SK-N-SH (cell line): Measurements from ENCODE around the gene C19orf81. TPM values are rescaled to one million over a fixed set of nuclear protein-coding genes. Genes with fewer than 3 reads are reported as not detected.

ENCODE experiments used
- CTCF ChIA-PET: fragments of 300-600, 350-600 bp; formaldehyde crosslinking; extraction: SDS; loops from one replicate; lab custom pipeline; 2021; lab: Yijun Ruan, JAX
- POLR2A ChIA-PET: fragments of 350-600 bp; sonication (Branson Sonifier 250); formaldehyde crosslinking; extraction: SDS; loops from one replicate; lab custom pipeline; 2020; ENCODE audit warnings: antibody characterized with exemption, inconsistent platforms; lab: Yijun Ruan, JAX
- DNase-seq: peaks from one replicate; pipeline ENCODE4 v3.0.0; 2012
- H2AFZ ChIP-seq: fragments of 200-600 bp; sonication (generic); 2 replicates; pipeline ENCODE4 v1.8.1; 2016; ENCODE audit warnings: antibody characterized with exemption, mild to moderate bottlenecking, low read depth
- H3F3A ChIP-seq: fragments of 200-600 bp; sonication (generic); replicated peaks from 2 replicates; pipeline ENCODE3; 2016; ENCODE audit warnings: antibody characterized with exemption, mild to moderate bottlenecking; ENCODE audit not compliant: insufficient read depth
- H3K27ac ChIP-seq, 2 experiments: fragments of 200-500 bp in 1 of 2; fragments of 200-600 bp in 1 of 2; sonication (Bioruptor generic) in 1 of 2; sonication (generic), shearing (Covaris generic) in 1 of 2; 2 replicates each; pipeline versions ENCODE4 v1.5.1 to v1.6.1; 2014 to 2016; ENCODE audit warnings: low read depth in 2 of 2, inconsistent platforms in 1 of 2, low read length in 1 of 2, mild to moderate bottlenecking in 1 of 2, mixed read lengths in 1 of 2
- H3K27me3 ChIP-seq: fragments of 200-600 bp; sonication (generic), shearing (Covaris generic); 2 replicates; pipeline ENCODE4 v1.6.1; 2016; ENCODE audit warnings: mixed run types; ENCODE audit not compliant: insufficient read depth
- H3K36me3 ChIP-seq, 2 experiments: fragments of 200-500 bp in 1 of 2; fragments of 200-600 bp in 1 of 2; sonication (Bioruptor generic) in 1 of 2; sonication (generic) in 1 of 2; replicated peaks in 1 of 2; 2 replicates each; pipeline versions ENCODE3 to v1.5.1; 2014 to 2016; ENCODE audit warnings: low read length in 1 of 2, mild to moderate bottlenecking in 1 of 2; ENCODE audit not compliant: insufficient read depth in 2 of 2, control insufficient read depth in 1 of 2
- H3K4me1 ChIP-seq, 2 experiments: fragments of 200-500 bp in 1 of 2; fragments of 200-600 bp in 1 of 2; sonication (Bioruptor generic) in 1 of 2; sonication (generic), shearing (Covaris generic) in 1 of 2; 2 replicates each; pipeline versions ENCODE4 v1.5.1 to v1.6.1; 2014 to 2016; ENCODE audit warnings: low read depth in 1 of 2, low read length in 1 of 2, mixed run types in 1 of 2; ENCODE audit not compliant: insufficient read depth in 2 of 2, control insufficient read depth in 1 of 2
- H3K4me2 ChIP-seq: fragments of 200-600 bp; sonication (generic), shearing (Covaris generic); 2 replicates; pipeline ENCODE4 v1.6.1; 2017; ENCODE audit warnings: mixed run types
- H3K4me3 ChIP-seq, 2 experiments: fragments of 200-500 bp in 1 of 2; fragments of 200-600 bp in 1 of 2; sonication (Bioruptor generic) in 1 of 2; sonication (generic), shearing (Covaris generic) in 1 of 2; 2 replicates each; pipeline versions ENCODE4 v1.5.1 to v1.8.1; 2014 to 2016; ENCODE audit warnings: low read depth in 2 of 2, inconsistent platforms in 1 of 2, low read length in 1 of 2, mild to moderate bottlenecking in 1 of 2, mixed read lengths in 1 of 2, moderate library complexity in 1 of 2
- H3K79me2 ChIP-seq: fragments of 200-600 bp; sonication (generic); 2 replicates; pipeline ENCODE4 v1.8.1; 2017; ENCODE audit warnings: mild to moderate bottlenecking; ENCODE audit not compliant: insufficient read depth
- H3K9ac ChIP-seq: fragments of 200-600 bp; sonication (generic); 2 replicates; pipeline ENCODE4 v1.6.1; 2017; ENCODE audit warnings: mixed run types
- H3K9me2 ChIP-seq: fragments of 200-600 bp; sonication (generic); 2 replicates; pipeline ENCODE4 v1.6.1; 2017; ENCODE audit warnings: mixed run types
- H3K9me3 ChIP-seq: fragments of 200-600 bp; sonication (generic); 2 replicates; pipeline ENCODE4 v1.6.1; 2017; ENCODE audit warnings: mixed run types, mild to moderate bottlenecking, moderate library complexity
- H4K20me1 ChIP-seq: fragments of 200-600 bp; sonication (generic); 2 replicates; pipeline ENCODE4 v1.6.1; 2017; ENCODE audit warnings: mild to moderate bottlenecking, mixed run types; ENCODE audit not compliant: insufficient read depth
- EP300 ChIP-seq, 2 experiments: IDR thresholded peaks; 2 replicates each; pipeline versions ENCODE4 v1.4.0 to v1.6.1; 2012; ENCODE audit warnings: borderline replicate concordance in 1 of 2, low read depth in 1 of 2, low read length in 1 of 2
- EZH2phosphoT487 ChIP-seq: fragments of 200-600 bp; sonication (generic); IDR thresholded peaks from 2 replicates; pipeline ENCODE4 v1.6.1; 2017; ENCODE audit warnings: low read depth, mixed run types, mild to moderate bottlenecking, antibody characterized with exemption, moderate library complexity, borderline replicate concordance
- FOXJ3 ChIP-seq: sonication (generic); formaldehyde crosslinking; IDR thresholded peaks from 2 replicates; pipeline ENCODE4 v1.5.1; 2020; ENCODE audit warnings: mild to moderate bottlenecking, missing genetic modification reagents
- GATA2 ChIP-seq: sonication (generic); formaldehyde crosslinking; IDR thresholded peaks from 2 replicates; pipeline ENCODE4 v1.5.0; 2020; ENCODE audit warnings: mild to moderate bottlenecking, missing genetic modification reagents
- JUND ChIP-seq: IDR thresholded peaks from 2 replicates; pipeline ENCODE4 v1.4.0; 2012
- MXI1 ChIP-seq: IDR thresholded peaks from 2 replicates; pipeline ENCODE4 v1.6.1; 2012; ENCODE audit warnings: mild to moderate bottlenecking, low read depth, low read length, improper control_type of control experiment
- TEAD4 ChIP-seq: IDR thresholded peaks from 2 replicates; pipeline ENCODE4 v1.4.0; 2012; ENCODE audit warnings: mild to moderate bottlenecking, borderline replicate concordance; ENCODE audit not compliant: insufficient read depth
- WGBS: methylation state at CpG from one replicate; pipeline ENCODE4 v1.1.6; 2017; ENCODE audit warnings: low lambda C conversion rate; 5-methylcytosine and 5-hydroxymethylcytosine counted together
- polyA plus RNA-seq, 3 experiments: library from polyadenylated mRNA; depleted of rRNA; stranded (reverse); fragments of >200 nt; gene quantifications; 2 replicates each; pipeline ENCODE4 v1.2.3, GENCODE V29; 2012
- TF ChIP-seq, protein P1 (sequence below): fragments of 200-600 bp; sonication (generic); IDR thresholded peaks from 2 replicates; pipeline ENCODE4 v1.6.1; 2017; ENCODE audit warnings: antibody characterized with exemption, mild to moderate bottlenecking, moderate library complexity
- TF ChIP-seq, protein P2 (sequence below): IDR thresholded peaks from 2 replicates; pipeline ENCODE4 v1.4.0; 2012; ENCODE audit warnings: low read depth
- TF ChIP-seq, protein P3 (sequence below): fragments of 150-350 bp; IDR thresholded peaks from 2 replicates; pipeline ENCODE4 v1.6.1; 2017; ENCODE audit warnings: antibody characterized with exemption, low read length, low read depth, borderline replicate concordance
- TF ChIP-seq, protein P4 (sequence below): IDR thresholded peaks from 2 replicates; pipeline ENCODE4 v1.4.0; 2012; ENCODE audit warnings: low read depth, borderline replicate concordance

The C19orf81 gene
- polyA plus RNA-seq, 1 of the 3 experiments (the other 2 are of a cell fraction): 5.7 TPM

DNA sequence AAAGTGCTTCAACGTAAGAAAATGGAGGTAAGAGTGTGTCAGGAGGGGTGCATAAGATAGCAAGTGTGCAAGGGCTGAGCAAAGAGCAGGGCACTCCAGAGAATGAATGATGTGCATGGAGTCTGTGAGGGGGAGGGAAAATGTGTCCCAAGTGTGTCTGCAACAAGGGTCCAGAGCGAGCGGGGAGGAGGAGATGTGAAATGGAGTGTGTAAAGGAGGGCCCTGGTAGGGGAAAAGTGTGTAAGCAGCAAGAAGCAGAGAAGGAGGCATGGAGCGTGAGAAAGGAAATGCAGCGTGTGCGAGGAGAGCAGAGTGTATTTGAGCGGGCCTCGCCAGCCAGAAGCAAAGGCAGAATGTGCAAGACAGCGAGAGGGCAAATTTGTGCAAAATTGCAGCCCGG, 11.8 kb downstream of the C19orf81 start:
- TF ChIP-seq, protein P1, sequence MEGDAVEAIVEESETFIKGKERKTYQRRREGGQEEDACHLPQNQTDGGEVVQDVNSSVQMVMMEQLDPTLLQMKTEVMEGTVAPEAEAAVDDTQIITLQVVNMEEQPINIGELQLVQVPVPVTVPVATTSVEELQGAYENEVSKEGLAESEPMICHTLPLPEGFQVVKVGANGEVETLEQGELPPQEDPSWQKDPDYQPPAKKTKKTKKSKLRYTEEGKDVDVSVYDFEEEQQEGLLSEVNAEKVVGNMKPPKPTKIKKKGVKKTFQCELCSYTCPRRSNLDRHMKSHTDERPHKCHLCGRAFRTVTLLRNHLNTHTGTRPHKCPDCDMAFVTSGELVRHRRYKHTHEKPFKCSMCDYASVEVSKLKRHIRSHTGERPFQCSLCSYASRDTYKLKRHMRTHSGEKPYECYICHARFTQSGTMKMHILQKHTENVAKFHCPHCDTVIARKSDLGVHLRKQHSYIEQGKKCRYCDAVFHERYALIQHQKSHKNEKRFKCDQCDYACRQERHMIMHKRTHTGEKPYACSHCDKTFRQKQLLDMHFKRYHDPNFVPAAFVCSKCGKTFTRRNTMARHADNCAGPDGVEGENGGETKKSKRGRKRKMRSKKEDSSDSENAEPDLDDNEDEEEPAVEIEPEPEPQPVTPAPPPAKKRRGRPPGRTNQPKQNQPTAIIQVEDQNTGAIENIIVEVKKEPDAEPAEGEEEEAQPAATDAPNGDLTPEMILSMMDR: no peak
- TF ChIP-seq EP300 (IDR thresholded peaks at IDR 0.05; ENCODE audit: borderline replicate concordance in 1 of 2, low read depth in 1 of 2, low read length in 1 of 2) (no peak), GATA2 (no peak), TEAD4 (no peak), JUND (no peak), FOXJ3 (CRISPR knock-in tag) (no peak), EZH2phosphoT487 (no peak), MXI1 (no peak)
- TF ChIP-seq, protein P2, sequence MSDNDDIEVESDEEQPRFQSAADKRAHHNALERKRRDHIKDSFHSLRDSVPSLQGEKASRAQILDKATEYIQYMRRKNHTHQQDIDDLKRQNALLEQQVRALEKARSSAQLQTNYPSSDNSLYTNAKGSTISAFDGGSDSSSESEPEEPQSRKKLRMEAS: no peak
- TF ChIP-seq, protein P3, sequence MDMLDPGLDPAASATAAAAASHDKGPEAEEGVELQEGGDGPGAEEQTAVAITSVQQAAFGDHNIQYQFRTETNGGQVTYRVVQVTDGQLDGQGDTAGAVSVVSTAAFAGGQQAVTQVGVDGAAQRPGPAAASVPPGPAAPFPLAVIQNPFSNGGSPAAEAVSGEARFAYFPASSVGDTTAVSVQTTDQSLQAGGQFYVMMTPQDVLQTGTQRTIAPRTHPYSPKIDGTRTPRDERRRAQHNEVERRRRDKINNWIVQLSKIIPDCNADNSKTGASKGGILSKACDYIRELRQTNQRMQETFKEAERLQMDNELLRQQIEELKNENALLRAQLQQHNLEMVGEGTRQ: no peak
- TF ChIP-seq, protein P4, sequence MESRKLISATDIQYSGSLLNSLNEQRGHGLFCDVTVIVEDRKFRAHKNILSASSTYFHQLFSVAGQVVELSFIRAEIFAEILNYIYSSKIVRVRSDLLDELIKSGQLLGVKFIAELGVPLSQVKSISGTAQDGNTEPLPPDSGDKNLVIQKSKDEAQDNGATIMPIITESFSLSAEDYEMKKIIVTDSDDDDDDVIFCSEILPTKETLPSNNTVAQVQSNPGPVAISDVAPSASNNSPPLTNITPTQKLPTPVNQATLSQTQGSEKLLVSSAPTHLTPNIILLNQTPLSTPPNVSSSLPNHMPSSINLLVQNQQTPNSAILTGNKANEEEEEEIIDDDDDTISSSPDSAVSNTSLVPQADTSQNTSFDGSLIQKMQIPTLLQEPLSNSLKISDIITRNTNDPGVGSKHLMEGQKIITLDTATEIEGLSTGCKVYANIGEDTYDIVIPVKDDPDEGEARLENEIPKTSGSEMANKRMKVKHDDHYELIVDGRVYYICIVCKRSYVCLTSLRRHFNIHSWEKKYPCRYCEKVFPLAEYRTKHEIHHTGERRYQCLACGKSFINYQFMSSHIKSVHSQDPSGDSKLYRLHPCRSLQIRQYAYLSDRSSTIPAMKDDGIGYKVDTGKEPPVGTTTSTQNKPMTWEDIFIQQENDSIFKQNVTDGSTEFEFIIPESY: no peak
- POLR2A ChIA-PET: no interaction called here
- Histone ChIP-seq H3K27ac (no peak overlapping the region; a peak in 1 of 4 replicates), H3K9me2 (no peaks in the 10 kb centered on the region), H3K9ac (no peak overlapping the region), H3K79me2 (no peaks in the 10 kb centered on the region), H3F3A (peaks cover 7% of the 10 kb centered on the region), H2AFZ (no peak overlapping the region), H3K4me1 (peaks cover 0 to 15% of the 10 kb centered on the region in 2 experiments; a peak in 2 of 4 replicates), H4K20me1 (no peaks in the 10 kb centered on the region), H3K4me2 (no peak overlapping the region), H3K36me3 (no peaks in the 10 kb centered on the region), H3K4me3 (no peak overlapping the region), H3K9me3 (no peaks in the 10 kb centered on the region), H3K27me3 (no peaks in the 10 kb centered on the region)
- CTCF ChIA-PET: interaction anchor here (1.2 to 1.5 kb wide), 2 partner anchors 53 to 122 kb away, joined by 4 to 9 read pairs; no protein-coding TSS in a partner anchor
- DNase-seq: no peak
- 96% methylated on average over 10 of the region's 10 CpGs for WGBS
